Hematopoietic multipotent progenitor cell treated with erythropoietin and hydrocortisone succinate and interleukin-3 and kit ligand, for 4 days (in vitro differentiated cells): ENCODE results near the gene EMILIN3.
"Not testable (repeated sequence)": the region's sequence is repeated elsewhere in the genome, so short reads cannot be mapped to it uniquely, and the experiment has no call there.

ENCODE experiments used
- DNase-seq: peaks from one replicate; pipeline ENCODE4 v3.0.0-alpha.2; 2015

EMILIN3 gene

DNA sequence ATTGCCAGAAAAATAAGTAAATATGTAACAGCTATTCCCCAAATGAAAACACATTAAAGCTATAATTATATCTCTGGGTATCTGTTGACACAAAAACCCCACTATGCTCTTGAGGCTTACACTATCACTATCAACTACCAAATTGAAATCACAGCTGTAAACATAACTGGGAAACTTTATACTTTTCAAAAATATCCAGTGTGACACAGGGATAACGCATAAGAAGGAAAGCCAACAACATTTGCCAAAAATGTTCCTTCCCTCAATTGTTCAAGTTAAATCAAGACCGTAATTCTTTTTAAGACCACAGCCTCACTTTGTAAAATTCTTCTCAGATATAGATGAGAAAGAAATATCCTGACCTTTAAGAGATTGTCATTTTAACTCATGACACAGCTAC is 52.2 kb downstream of the EMILIN3 start:
- no peak for DNase-seq

DNA sequence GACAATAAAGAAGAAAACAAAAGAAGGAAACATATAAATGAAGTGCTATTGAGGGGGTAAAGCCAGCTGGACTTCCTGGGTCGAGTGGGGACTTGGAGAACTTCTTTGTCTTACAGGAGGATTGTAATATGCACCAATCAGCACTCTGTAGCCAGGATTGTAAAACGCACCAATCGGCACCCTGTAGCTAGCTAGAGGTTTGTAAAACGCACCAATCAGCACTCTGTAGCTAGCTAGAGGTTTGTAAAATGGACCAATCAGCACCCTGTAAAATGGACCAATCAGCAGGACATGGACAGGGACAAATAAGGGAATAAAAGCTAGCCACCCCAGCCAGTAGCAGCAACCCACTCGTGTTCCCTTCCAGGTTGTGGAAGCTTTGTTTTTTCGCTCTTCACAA is 54.6 kb downstream of the EMILIN3 start:
- not testable (repeated sequence) for DNase-seq
